ENCODE measurements around the gene NUTM1. TPM values are rescaled to one million over a fixed set of nuclear protein-coding genes. Genes with fewer than 3 reads are reported as not detected.

The NUTM1 gene
- total and polyA plus RNA-seq, 5 experiments from 2014 or later, result not detected

DNA sequence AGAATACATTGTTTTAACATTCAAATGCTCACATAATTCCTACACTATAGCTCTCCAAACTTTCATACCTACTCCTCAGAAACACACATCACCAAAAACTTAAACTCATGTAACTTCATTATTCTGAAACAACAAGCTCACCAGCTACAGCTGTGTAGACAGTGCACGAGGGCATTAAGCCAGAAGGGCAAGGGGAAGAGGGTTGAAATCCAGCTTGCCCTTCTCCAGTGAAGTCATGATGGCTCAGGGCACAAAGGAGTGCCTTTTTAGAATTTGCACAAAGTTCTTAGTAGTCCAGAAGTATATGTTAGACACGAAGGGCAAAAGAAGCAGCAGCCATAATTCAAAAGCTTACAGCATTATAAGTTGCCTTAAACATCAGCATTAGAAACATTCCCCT lies 14.1 kb upstream of the NUTM1 start:
- peaks cover 21 to 87% (median 62%) of the 10 kb centered on the region in 4 donors for H3K4me1 Mint-ChIP-seq
- ATAC-seq (no peak), DNase-seq (no peak)
- no peaks in the 10 kb centered on the region for H3K36me3 Mint-ChIP-seq
- POLR2A ChIA-PET, result interaction anchor here (0.9 to 15.0 kb wide), 4 partner anchors 7 to 38 kb away, joined by 3 to 215 read pairs (median 28); partner anchors contain the start of genes LPCAT4, NOP10 and SLC12A6
- no peaks in the 10 kb centered on the region for H3K9me3 Mint-ChIP-seq
- no peaks in the 10 kb centered on the region for H3K27me3 Mint-ChIP-seq
- H3K27ac Mint-ChIP-seq, result peak overlapping the region; percentile 71 to 95 (median 91)
- peak overlapping the region; percentile 24 to 81 (median 72) for H3K4me3 Mint-ChIP-seq

- H3K36me3 Mint-ChIP-seq, result no peaks in the 10 kb centered on the region
- H3K4me1 Mint-ChIP-seq, result peaks cover 23 to 96% (median 62%) of the 10 kb centered on the region in 4 donors
- ATAC-seq, result no peak
- DNase-seq, result no peak
- H3K27me3 Mint-ChIP-seq, result no peaks in the 10 kb centered on the region
- H3K9me3 Mint-ChIP-seq, result no peaks in the 10 kb centered on the region
- H3K4me3 Mint-ChIP-seq, result peak overlapping the region in 7 of 10 donors; percentile 3 to 69 (median 39)
- H3K27ac Mint-ChIP-seq, result peak overlapping the region in 9 of 10 donors; percentile 69 to 92 (median 89)
- POLR2A ChIA-PET, result interaction anchor here (0.8 to 15.0 kb wide), 5 partner anchors 6 to 228 kb away, joined by 3 to 215 read pairs (median 7); partner anchors contain the start of genes EMC4, EMC7, NOP10 and NUTM1
Measured at GRCh38 chr15:34330279-34330678, 12.8 kb upstream of the NUTM1 start.

GRCh38 chr15:34331809-34332208 lies 11.3 kb upstream of the NUTM1 start:
- ATAC-seq (peak; percentile 76 to 77), DNase-seq (peak in 5 of 10 donors; percentile 15 to 59 (median 39))
- H3K4me1 Mint-ChIP-seq, result peaks cover 34 to 97% (median 67%) of the 10 kb centered on the region in 4 donors
- peak overlapping the region; percentile 24 to 99 (median 84) for H3K27ac Mint-ChIP-seq
- H3K4me3 Mint-ChIP-seq, result peak overlapping the region; percentile 6 to 71 (median 48)
- H3K27me3 Mint-ChIP-seq, result no peaks in the 10 kb centered on the region
- H3K36me3 Mint-ChIP-seq, result no peaks in the 10 kb centered on the region
- no peaks in the 10 kb centered on the region for H3K9me3 Mint-ChIP-seq
- POLR2A ChIA-PET, result interaction anchor here (9.0 kb wide), 1 partner anchor 8 kb away, joined by 215 read pairs; no protein-coding TSS in a partner anchor

DNA sequence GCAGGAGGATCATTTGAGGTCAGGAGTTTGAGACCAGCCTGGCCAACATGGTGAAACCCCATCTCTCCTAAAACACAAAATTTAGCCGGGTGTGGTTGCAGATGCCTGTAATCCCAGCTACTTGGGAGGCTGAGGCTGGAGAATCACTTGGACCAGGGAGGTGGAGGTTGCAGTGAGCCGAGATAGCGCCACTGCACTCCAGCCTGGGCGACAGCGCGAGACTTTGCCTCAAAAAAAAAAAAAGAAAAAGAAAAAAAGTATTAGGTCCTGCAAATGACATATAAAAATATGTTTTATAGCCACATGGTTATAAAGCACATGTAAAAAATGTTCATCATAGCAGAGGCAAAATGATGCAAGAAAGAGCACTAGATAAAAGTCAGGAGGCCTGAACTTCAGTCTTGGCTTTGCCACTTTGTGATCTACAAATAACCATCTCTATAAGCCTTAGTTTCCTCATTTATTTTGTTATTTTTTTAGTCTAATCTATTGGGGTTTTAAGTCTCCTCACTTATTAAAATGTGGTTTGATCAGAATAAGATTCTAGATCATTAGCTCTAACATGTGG lies 10.5 kb upstream of the NUTM1 start:
- Mint-ChIP-seq H3K4me3 (peak overlapping the region in 8 of 10 donors; percentile 20 to 71 (median 51)), H3K27me3 (no peaks in the 10 kb centered on the region), H3K27ac (peak overlapping the region; percentile 48 to 99 (median 88)), H3K36me3 (no peaks in the 10 kb centered on the region), H3K4me1 (peaks cover 37 to 93% (median 68%) of the 10 kb centered on the region in 4 donors), H3K9me3 (no peaks in the 10 kb centered on the region)
- no peak for ATAC-seq
- POLR2A ChIA-PET, result interaction anchor here (0.6 to 9.0 kb wide), 4 partner anchors 9 to 108 kb away, joined by 3 to 215 read pairs (median 4); partner anchors contain the start of gene EMC4
- no peak for DNase-seq

DNA sequence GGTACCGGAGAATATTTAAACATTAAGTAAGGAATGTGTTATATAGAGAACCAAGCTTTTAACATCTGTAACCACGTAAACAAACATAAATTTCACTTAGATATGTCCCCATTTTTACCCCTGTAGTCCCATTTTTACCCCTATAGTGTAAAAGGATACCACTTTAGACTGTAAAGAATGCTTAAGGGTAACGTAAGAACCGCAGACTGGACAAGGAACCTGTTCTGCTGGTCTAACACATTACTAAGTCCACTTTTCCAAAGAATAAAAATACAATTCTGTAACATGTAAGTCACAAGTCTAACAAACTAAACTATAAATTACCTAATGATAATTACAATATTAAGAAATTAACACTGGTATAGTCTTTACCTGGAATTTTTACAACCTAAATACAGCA lies 8.4 kb upstream of the NUTM1 start:
- DNase-seq (no peak), ATAC-seq (no peak)
- Mint-ChIP-seq H3K9me3 (no peaks in the 10 kb centered on the region), H3K4me3 (peak overlapping the region; percentile 91 to 100 (median 99)), H3K36me3 (peaks cover 0 to 4% (median 0%) of the 10 kb centered on the region in 3 donors), H3K27me3 (no peaks in the 10 kb centered on the region), H3K4me1 (peaks cover 32 to 82% (median 59%) of the 10 kb centered on the region in 4 donors), H3K27ac (peak overlapping the region; percentile 53 to 99 (median 95))
- POLR2A ChIA-PET, result interaction anchor here (1.5 to 9.0 kb wide), 2 partner anchors 11 to 33 kb away, joined by 6 to 215 read pairs; partner anchors contain the start of gene LPCAT4

GRCh38 chr15:34335176-34336032 lies 7.7 kb upstream of the NUTM1 start:
- peak overlapping the region; percentile 90 to 99 (median 97) for H3K27ac Mint-ChIP-seq
- POLR2A ChIA-PET, result interaction anchor here (1.1 to 9.0 kb wide), 3 partner anchors 12 to 32 kb away, joined by 4 to 215 read pairs (median 44); partner anchors contain the start of gene LPCAT4
- ATAC-seq, result no peak
- no peak for DNase-seq
- H3K4me1 Mint-ChIP-seq, result peaks cover 30 to 82% (median 59%) of the 10 kb centered on the region in 4 donors
- no peaks in the 10 kb centered on the region for H3K9me3 Mint-ChIP-seq
- peak overlapping the region; percentile 91 to 100 (median 99) for H3K4me3 Mint-ChIP-seq
- no peaks in the 10 kb centered on the region for H3K27me3 Mint-ChIP-seq
- peaks cover 0 to 11% (median 2%) of the 10 kb centered on the region in 3 donors for H3K36me3 Mint-ChIP-seq

- Mint-ChIP-seq H3K9me3 (no peaks in the 10 kb centered on the region), H3K4me3 (peak overlapping the region; percentile 91 to 100 (median 99)), H3K27ac (peak overlapping the region; percentile 90 to 99 (median 97)), H3K36me3 (peaks cover 1 to 21% (median 5%) of the 10 kb centered on the region in 3 donors), H3K4me1 (peaks cover 27 to 77% (median 60%) of the 10 kb centered on the region in 4 donors), H3K27me3 (no peaks in the 10 kb centered on the region)
- DNase-seq, result peak in 2 of 10 donors; percentile 24 to 28
- POLR2A ChIA-PET, result interaction anchor here (0.8 to 9.0 kb wide), 7 partner anchors 13 to 247 kb away, joined by 3 to 215 read pairs (median 6); partner anchors contain the start of genes EMC7, GOLGA8B, LPCAT4 and PGBD4
- no peak for ATAC-seq
Measured at GRCh38 chr15:34336231-34336990, 6.7 kb upstream of the NUTM1 start.

- peaks cover 25 to 77% (median 61%) of the 10 kb centered on the region in 4 donors for H3K4me1 Mint-ChIP-seq
- peak overlapping the region; percentile 91 to 100 (median 99) for H3K4me3 Mint-ChIP-seq
- peak overlapping the region; percentile 90 to 99 (median 97) for H3K27ac Mint-ChIP-seq
- no peaks in the 10 kb centered on the region for H3K9me3 Mint-ChIP-seq
- DNase-seq, result peak in 7 of 10 donors; percentile 10 to 65 (median 16)
- H3K27me3 Mint-ChIP-seq, result no peaks in the 10 kb centered on the region
- POLR2A ChIA-PET, result interaction anchor here (0.8 to 9.0 kb wide), 13 partner anchors 14 to 294 kb away, joined by 3 to 215 read pairs (median 4); partner anchors contain the start of genes EMC7, GOLGA8B, KATNBL1 and LPCAT4
- peak; percentile 17 to 21 for ATAC-seq
- peaks cover 5 to 27% (median 7%) of the 10 kb centered on the region in 3 donors for H3K36me3 Mint-ChIP-seq
Measured at GRCh38 chr15:34336991-34337556, 6.0 kb upstream of the NUTM1 start.

GRCh38 chr15:34337557-34338306 lies 5.4 kb upstream of the NUTM1 start, which contains the start of gene SLC12A6:
Gene SLC12A6 (minus strand): TSS chr15:34337781. CDS start chr15:34336680, 1,101 bp downstream.
- H3K27me3 Mint-ChIP-seq, result no peaks in the 10 kb centered on the region
- no peaks in the 10 kb centered on the region for H3K9me3 Mint-ChIP-seq
- H3K4me3 Mint-ChIP-seq, result peak within 1 kb of the TSS; percentile 91 to 100 (median 99)
- peak; percentile 86 to 93 (median 91) for DNase-seq
- H3K4me1 Mint-ChIP-seq, result peaks cover 23 to 73% (median 57%) of the 10 kb centered on the region in 4 donors
- peak; percentile 78 to 82 for ATAC-seq
- POLR2A ChIA-PET, result interaction anchor here (0.7 to 9.0 kb wide), 12 partner anchors 14 to 294 kb away, joined by 3 to 215 read pairs (median 5); partner anchors contain the start of genes EMC7, KATNBL1, LPCAT4 and PGBD4
- H3K27ac Mint-ChIP-seq, result peak within 1 kb of the TSS; percentile 90 to 99 (median 97)
- H3K36me3 Mint-ChIP-seq, result peaks cover 5 to 27% (median 7%) of the 10 kb centered on the region in 3 donors

DNA sequence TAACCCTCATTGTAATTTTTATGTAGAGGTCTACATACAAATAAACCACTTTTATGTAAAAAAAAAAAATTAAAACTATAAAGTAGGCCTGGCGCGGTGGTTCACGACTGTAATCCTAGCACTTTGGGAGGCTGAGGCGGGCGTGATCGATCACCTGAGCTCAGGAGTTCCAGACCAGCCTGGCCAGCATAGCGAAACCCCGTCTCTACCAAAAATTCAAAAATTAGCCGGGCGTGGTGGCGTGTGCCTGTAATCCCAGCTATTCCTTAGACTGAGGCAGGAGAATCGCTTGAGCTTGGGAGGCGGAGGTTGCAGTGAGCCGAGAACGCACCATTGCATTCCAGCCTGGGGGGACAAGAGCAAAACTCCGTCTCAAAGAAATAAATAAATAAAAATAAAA lies 4.8 kb upstream of the NUTM1 start:
- Mint-ChIP-seq H3K4me3 (peak overlapping the region in 9 of 10 donors; percentile 66 to 100 (median 82)), H3K4me1 (peaks cover 23 to 68% (median 55%) of the 10 kb centered on the region in 4 donors), H3K27me3 (no peaks in the 10 kb centered on the region), H3K36me3 (peaks cover 5 to 27% (median 7%) of the 10 kb centered on the region in 3 donors), H3K9me3 (no peaks in the 10 kb centered on the region), H3K27ac (peak overlapping the region in 6 of 10 donors; percentile 66 to 91 (median 88))
- POLR2A ChIA-PET, result interaction anchor here (0.7 to 9.0 kb wide), 8 partner anchors 15 to 237 kb away, joined by 3 to 215 read pairs (median 6); partner anchors contain the start of genes EMC7, KATNBL1, LPCAT4 and PGBD4
- DNase-seq, result no peak
- ATAC-seq, result no peak
